NCI-H2029 treated with DMSO at 0.1 percent for 48 hours (cell line): Measurements from ENCODE around the gene SEL1L2.
A peak's percentile ranks its signal among the peaks of the same experiment; 100 is the strongest.
"Not testable (repeated sequence)": the region's sequence is repeated elsewhere in the genome, so short reads cannot be mapped to it uniquely, and the experiment has no call there.

Experiments used
- DNase-seq: peaks from one replicate; lab custom pipeline; 2025; lab: John Stamatoyannopoulos, UW

Gene SEL1L2, protein sequence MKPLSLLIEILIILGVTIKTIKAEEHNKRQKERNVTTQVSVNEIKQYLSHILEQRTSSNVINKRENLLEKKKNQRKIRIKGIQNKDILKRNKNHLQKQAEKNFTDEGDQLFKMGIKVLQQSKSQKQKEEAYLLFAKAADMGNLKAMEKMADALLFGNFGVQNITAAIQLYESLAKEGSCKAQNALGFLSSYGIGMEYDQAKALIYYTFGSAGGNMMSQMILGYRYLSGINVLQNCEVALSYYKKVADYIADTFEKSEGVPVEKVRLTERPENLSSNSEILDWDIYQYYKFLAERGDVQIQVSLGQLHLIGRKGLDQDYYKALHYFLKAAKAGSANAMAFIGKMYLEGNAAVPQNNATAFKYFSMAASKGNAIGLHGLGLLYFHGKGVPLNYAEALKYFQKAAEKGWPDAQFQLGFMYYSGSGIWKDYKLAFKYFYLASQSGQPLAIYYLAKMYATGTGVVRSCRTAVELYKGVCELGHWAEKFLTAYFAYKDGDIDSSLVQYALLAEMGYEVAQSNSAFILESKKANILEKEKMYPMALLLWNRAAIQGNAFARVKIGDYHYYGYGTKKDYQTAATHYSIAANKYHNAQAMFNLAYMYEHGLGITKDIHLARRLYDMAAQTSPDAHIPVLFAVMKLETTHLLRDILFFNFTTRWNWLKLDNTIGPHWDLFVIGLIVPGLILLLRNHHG

DNA sequence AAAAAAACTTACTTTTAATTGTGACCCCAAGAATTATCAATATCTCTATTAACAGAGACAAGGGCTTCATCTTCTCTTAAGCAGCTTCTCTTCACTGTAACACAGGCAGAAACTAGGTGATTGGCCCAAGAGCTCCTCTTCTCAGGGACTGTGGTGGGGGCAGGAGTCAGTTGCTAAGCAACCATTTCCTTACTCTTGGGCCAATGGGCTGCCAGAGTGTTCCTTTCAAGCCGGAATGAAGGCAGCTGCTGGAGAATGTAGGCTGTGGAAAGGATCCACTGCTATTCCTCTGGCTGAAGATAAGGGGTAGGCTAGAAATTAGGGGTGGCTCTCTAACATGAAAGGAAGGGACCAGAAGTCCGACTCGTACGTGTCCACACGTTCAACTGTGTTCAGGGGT, at the start of gene SEL1L2:
SEL1L2 (minus strand) TSS at position 150 of the 400 bp plus-strand sequence; CDS start at position 70, 80 bp downstream.
- DNase-seq = no peak

DNA sequence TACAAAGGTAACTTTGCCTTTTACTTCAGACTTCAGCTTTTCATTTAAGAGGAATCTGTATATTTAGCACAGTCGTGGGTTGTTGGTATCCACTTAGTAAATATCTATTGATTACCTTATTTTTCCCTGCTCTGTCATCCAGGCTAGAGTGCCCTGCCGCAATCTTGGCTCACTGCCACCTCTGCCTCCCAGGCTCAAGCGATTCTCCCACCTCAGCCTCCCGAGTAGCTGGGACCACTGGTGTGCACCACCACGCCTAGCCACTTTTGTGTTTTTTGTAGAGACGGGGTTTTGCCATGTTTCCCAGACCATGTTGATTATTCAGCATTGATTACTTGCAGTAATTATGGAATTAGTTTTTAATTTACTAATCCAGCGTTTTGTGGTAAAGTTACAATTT, 46.2 kb upstream of the SEL1L2 start:
- no peak for DNase-seq

DNA sequence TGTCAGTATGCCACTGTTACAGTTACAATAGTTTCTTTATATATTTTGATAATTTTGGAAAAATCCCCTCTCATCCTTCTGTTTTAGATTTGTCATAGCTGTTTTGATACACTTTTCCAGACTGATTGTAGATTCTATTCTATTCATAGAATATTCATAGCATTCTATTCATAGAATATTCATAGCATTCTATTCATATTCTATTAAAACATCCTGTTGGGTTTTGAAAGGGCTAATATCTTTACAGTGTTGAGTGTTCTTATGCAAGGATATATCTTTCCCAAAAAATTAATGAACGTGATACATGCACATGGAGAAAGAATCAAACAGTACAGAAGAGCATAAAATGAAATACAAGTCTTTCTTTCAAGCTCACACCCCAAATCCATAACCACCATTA, 42.9 kb upstream of the SEL1L2 start:
- DNase-seq = no peak

DNA sequence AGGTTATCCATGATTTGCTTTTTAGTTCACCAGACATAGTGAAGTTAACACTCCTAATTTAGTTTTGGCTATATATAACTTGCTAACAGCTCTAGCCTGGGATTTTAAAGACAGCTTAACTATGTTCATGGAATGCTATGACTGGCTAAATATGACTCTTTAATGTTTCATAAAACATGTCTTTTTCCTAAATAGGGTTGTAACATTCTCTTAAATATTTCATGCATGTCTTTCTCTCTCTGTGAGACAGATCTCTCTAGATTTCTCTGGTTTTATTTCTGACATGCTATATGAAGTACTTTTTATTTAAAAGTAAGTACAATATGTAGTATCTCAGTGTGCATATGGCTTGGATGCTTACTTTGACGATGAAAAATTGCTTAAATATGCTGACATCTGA, 40.6 kb upstream of the SEL1L2 start:
- DNase-seq = no peak

DNA sequence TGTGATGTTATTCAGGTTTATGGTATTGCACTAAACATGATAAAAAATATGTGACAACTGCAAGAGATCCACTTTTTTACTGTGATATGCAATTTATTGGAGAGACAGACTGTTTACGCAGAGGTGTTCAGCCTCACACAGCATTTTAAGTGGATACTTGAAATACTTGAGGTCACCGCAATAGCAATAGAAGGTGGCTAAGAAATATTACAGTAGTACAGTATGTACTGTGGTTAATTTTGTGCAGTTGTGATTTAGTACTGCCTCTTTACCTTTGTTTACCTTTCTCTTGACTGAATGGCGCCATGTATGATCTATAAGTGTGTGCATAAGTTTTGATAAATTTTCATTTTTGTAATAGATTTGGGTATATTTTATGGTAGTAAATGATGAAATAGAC, 22.3 kb upstream of the SEL1L2 start:
- peak; percentile 8 for DNase-seq

DNA sequence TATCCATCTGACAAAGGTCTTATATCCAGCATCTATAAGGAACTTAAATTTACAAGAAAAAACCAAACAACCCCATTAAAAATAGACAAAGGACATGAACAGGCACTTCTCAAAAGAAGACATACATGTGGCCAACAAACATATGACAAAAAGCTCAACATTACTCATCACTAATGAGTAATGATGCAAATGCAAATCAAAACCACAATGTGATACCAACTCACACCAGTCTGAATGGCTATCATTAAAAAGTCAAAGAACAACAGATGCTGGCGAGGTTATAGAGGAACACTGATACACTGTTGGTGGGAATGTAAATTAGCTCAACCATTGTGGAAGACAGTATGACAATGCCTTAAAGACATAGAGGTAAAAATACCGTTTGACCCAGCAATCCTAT, 18.8 kb upstream of the SEL1L2 start:
- no peak for DNase-seq

DNA sequence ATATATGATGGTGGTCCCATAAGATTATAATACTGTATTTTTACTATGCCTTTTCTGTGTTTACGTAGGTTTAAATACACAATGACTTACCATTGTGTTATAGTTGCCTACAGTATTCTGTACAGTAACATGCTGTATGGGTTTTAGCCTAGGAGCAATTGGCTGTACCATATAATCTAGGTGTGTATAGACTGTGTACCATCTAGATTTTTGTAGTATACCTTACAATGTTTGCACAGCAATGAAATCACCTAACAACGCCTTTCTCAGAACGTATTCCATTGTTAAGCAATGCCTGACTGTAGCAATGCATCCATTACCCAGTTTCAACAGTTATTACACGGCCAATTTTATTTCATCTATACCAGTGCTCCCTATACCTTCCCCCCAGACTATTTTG, 15.6 kb upstream of the SEL1L2 start:
- DNase-seq = no peak

DNA sequence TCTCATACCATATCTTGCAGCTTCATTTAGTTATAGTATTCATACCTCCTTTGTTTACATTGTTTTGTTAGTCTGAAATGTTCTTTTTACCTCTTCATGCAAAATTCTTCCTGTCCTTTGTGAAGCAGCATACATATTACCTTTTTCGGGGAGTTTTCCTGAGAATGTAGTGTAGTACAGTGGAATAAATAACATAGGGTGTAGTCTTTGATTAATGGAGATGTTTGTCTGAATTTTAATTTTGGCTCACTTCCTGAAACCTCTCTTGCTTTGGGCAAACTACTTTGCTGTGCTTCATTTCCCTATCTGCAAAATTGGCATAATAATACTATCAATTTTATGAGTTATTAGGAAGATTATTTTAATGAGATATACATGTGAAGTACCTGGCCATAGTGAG, 10.5 kb upstream of the SEL1L2 start:
- no peak for DNase-seq

DNA sequence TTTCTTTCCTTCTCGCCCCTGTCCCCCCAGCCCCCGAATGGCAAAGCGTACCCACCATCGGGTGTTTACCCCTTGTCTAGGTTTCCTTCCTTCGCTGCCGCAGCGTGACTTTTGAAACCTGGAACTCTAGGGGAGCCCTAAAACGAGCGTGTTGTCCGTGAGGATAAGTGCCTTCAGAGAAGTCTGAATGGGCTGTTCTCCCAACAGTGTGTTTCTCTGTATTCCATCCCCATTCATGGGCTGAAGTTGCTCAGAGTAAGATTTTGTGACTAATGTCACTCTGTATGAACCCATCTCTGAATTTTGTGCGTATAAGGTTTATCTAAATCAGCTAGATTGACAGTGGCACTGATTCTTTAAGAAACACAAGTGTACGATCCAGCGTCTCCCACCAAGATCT, 5.9 kb upstream of the SEL1L2 start:
- no peak for DNase-seq

DNA sequence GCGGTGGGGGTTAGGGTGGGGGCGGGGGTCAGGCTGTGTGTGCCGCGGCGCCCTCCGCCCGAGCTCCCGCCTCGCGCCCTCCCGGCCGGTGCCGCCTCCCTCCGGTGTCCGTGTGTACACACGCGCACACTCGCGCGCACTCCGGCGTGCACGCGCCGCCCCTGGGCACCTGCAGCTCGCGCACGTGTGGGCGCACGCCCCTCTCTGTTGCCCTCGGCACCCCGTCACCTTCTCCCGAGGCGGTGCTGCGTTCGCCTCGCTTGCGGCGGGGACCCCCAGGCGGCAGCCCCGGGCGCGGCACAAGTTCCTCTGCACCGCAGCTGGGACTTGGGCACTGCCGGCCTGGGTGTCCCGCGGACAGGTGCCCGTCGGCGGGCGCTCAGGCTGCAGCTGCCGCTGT, 5.4 kb upstream of the SEL1L2 start:
- DNase-seq = peak; percentile 16

DNA sequence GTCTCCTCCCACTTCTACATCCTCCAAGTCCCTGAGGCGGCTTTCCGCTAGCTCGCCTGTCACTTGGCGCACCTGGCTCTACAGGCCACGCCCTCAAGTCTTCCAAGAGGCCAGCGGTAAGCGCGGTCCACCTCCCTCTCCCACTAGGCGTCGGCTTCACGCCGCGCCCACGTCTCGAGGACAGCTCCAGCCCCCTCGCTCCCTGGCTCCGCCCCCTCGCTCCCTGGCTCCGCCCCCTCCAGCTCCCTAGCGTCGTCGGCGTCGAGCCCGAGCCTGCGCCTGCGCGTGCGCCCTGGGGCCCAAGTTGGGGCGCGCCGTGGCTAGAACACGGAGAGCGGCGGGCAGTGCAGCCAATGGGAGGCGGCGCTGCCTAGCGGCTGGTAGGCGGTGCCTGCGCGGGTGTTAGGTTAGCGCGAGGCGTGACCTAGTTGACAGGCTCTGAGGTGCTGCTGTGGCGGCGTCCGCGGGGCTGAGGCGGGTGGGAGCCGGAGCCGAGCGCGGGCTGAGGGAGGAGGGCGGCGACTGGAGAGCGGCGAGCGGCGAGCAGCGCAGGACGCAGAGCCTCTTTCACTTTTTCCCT, 4.8 kb upstream of the SEL1L2 start, which contains the start of gene MACROD2:
MACROD2 (plus strand) TSS at position 431 of the 580 bp plus-strand sequence.
- DNase-seq = peak; percentile 93

DNA sequence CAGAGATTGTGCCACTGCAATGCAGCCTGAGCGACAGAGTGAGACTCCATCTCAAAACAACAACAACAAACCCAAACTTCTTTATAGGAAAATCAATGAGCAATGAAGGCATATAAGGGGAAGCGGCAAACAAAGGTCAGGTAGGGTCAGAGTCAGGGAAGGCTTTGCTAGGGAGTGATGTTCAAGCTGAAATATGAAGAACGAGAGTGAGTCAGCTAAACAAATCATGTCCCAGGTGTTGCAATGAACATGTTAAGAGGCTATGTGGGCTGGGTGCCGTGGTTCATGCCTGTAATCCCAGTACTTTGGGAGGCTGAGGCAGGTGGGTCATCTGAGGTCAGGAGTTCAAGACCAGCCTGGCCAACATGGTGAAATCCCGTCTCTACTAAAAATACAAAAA, 1.5 kb upstream of the SEL1L2 start:
- DNase-seq = not testable (repeated sequence)

DNA sequence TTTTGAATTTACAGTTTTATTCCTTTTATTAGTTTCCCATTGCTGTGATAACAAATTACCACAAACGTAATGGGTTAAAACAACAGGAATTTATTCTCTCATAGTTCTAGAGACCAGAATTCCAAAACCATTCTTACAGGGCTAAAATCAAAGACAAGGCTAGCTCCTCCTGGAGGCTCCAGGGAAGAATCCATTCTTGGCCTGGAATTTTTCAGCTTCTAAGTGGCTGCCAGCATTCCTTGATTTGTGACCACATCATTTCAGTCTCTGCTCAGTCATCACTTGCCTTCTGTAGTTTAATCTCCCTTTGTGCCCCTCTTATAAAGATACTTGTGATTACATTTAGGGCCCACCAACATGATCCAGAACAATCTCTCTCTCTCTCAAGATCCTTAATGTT, 897 bp upstream of the SEL1L2 start:
- no peak for DNase-seq

DNA sequence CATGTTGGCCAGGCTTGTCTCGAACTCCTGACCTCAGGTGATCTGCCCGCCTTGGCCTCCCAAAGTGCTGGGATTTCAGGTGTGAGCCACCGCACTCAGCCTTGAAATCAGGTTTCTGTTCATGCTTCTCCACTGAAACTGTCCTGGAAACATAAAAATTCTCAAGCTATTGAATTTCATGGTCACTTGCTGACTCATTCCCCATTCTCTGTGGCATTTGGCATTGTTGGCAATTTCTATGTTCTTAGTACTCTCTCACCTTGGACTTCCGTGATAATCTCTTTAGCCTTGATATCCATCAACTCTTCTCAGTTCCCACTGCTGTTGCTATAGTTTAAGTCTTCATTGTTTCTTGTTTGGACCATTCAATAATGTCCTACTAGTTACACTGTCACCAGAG, 6.2 kb downstream of the SEL1L2 start:
- DNase-seq = no peak

DNA sequence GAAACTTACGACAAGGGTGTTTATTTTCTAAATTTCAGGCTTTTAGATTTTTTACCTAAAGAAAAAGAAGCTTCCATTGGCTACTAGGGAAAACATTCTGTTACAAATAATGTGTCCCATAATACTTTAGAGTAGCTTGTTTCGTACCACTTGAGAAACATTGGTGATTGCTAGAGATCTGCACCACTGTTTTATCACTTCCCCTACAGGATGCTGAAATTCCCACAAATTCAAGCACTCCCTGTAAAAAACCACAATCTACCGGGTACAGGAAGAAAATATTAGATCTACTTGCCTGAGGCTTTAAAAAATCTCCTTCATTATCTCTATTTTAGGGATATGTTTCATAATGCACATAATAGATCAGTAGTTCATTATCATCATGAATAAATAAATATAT, 29.9 kb downstream of the SEL1L2 start:
- DNase-seq = no peak

DNA sequence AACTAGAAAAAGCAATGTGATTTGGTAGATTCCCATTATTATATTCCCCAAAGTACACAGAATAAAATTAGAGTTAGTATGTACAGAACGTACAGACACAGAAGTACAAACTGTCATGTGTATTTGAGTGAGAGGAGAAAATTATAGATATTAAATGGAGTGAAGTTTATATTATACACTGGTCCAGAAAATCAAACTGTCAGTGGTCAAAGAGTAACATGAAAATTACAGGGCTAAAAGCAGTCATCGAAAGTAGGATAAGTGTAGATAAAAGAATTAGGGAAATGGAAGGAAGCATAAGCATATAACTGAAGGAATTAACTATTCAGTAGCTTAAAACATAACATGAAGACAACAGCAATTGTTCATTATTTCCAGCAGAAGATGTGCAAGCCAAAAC, 30.3 kb downstream of the SEL1L2 start:
- DNase-seq = no peak

DNA sequence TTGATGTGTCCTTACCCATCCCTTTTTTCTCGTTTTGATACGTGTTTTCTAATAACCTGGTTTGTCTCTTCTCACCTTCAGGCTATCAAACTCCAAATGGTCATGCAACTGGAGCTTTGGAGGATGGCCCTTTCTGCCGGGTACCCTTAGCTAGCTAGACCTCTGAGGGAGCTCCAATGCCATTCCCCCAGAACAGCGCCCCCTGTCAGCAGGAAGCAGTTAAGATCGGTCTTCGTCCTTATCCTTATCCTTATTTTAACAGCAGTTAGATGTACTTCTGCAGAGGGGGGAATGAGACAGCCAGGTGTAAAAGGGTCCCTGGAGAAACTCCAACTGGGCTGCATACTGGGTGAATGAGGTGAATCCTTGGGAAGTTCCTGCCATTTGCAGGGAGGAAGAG, 37.2 kb downstream of the SEL1L2 start:
- DNase-seq = no peak

DNA sequence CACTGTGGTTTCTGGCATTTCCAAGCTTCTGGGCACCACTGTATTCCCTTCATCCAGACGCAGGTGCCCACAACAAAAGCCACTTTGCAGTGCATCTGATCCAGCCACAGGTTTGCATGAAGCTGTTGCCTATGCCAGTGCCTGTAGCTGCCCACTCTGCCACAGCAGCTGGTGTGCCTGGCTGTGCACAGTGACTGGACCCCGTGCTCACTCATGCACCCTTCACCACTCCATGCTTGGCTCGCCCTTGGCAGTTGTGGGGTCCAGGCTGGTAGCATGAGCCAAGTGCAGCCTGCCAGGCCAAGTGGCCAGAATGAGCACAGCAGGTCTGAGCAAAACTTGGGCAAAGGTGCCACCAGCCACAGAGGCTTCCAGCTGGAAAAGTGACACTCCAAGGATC, 42.7 kb downstream of the SEL1L2 start:
- no peak for DNase-seq

DNA sequence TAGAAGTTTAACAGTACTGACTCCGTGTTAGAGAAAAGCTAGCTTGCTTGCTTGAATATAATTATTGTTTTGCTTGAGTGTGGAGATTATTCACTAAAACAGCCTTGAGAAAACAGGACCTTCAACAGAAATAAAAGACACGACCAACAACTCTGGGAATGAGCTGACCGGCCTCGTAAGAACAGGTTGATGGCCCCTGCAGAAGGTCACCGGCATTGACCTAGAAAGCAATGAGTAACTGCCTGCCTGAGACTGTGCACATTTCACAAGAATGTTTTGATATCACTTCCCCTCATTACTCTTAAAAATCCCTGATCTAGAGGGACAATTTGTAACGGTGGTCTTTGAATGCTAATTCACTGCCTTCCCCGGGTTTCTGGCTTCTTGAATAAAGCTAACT, 49.4 kb downstream of the SEL1L2 start:
- no peak for DNase-seq

DNA sequence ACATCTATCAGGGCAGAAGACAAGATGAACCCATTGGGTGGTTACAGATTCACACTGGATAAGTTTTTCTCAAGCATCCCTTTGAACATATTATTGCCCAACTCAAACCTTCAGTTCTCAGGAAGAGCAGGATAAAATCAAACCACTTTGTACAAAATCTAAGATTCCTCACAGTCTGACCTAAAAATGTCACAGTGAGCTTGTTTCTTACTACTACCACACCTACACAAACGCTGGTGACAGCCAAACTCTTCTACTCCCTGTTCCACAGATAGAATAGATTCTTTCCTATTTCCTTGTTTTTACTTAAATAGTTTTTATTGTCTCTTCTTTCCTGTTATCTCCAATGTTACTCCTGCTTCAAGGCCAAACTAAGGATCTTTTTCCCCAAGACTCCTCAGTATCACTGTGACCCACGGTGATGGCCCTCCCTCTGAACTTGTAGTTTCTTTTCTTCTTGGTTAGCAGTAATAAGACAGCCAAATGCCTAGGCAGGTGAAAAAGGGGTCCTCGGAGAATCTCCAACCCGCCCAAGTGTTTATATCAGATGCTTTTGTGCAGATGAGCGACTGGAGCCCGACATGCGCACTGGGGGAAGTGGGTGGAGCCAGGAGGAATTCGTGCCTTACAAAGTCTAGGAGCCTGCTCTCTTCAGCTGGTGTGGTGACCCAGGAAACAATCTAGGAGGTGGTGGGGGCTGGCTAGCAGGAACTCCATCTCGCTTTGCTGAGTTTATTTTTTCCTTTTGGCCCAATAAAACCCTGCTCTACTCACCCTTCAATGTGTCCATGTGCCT, 53.4 kb downstream of the SEL1L2 start:
- DNase-seq = no peak

DNA sequence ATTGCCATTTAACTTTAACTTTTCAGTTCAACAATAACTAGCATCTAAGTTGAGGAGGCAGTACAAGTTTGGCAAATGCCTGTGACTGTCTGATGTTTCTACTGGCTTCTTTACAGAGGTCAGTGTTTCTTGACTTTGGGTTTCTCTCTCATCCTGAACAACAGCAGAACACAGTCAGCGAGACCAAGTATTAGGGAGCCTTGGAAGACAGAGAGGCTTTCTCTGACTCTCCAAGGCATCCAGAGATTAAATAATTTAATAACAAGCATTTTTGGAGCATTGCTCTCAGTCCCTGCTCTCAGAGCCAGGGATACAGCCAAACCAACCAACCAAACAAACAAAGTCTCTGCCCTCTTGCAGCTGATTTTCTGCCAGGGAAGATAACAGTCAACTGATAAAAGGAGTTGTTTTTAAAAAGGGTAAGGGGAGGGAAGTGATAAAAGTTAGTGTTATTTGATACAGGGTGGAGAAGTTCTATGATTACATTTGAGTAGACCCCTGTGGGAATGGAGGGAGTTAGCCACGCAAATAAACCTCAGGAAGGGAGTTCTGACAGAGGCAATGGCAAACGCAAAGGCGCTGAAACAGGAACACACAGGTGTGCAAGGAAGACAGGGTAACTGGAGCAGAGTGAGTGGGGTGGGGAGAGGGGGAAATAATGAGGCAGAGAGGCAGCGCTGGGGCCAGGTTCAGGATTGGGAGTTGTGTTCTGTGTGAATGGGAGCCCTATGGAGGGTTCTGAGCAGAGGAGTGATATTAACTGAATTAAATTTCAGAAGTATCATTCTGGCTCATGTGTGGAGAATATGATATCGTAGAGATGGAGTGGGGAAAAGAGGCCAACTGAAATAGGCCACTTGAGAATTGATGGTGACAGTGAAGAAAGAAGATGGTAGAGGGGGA, 55.2 kb downstream of the SEL1L2 start:
- DNase-seq = no peak
